ENCODE measurements around the gene MALRD1. TPM values are rescaled to one million over a fixed set of nuclear protein-coding genes. Genes with fewer than 3 reads are reported as not detected.

MALRD1 gene
- total RNA-seq, 1 donor from 2014 or later = 0.45 TPM

- Histone ChIP-seq H3K9me3 (ENCODE audit: insufficient read depth, low read depth, low read length) (no peaks in the 10 kb centered on the region), H3K9ac (ENCODE audit: low read length) (no peak overlapping the region), H3K36me3 (ENCODE audit: insufficient read depth, low read length) (no peaks in the 10 kb centered on the region), H2AFZ (ENCODE audit: low read depth, low read length) (no peak overlapping the region), H4K20me1 (ENCODE audit: insufficient read depth, low read length) (no peaks in the 10 kb centered on the region), H3K4me1 (ENCODE audit: insufficient read depth, low read length) (no peaks in the 10 kb centered on the region), H3K27me3 (ENCODE audit: insufficient read depth, low read length) (no peaks in the 10 kb centered on the region), H3K79me2 (ENCODE audit: insufficient read depth, low read length) (no peaks in the 10 kb centered on the region), H3K27ac (ENCODE audit: low read depth, low read length) (no peak overlapping the region), H3K4me3 (ENCODE audit: insufficient read depth, low read depth, low read length) (no peak overlapping the region), H3K4me2 (ENCODE audit: low read length) (no peak overlapping the region)
- H3K9me3 Mint-ChIP-seq (ENCODE audit: unreplicated experiment) = no peaks in the 10 kb centered on the region
- H3K36me3 Mint-ChIP-seq (ENCODE audit: low read depth, unreplicated experiment) = no peaks in the 10 kb centered on the region
- FAIRE-seq = no peak
- no peaks in the 10 kb centered on the region for H3K4me1 Mint-ChIP-seq (ENCODE audit: low read depth, unreplicated experiment)
- H3K4me3 Mint-ChIP-seq (ENCODE audit: unreplicated experiment) = no peak overlapping the region
- H3K27ac Mint-ChIP-seq (ENCODE audit: unreplicated experiment) = no peak overlapping the region
- no peak for DNase-seq (ENCODE audit: low read depth)
- H3K27me3 Mint-ChIP-seq (ENCODE audit: low read depth, unreplicated experiment) = no peaks in the 10 kb centered on the region
- TF ChIP-seq EZH2 (IDR thresholded peaks at IDR 0.05; ENCODE audit: insufficient read depth, low read length) (no peak), CTCF (IDR thresholded peaks at IDR 0.05; ENCODE audit: insufficient read depth, low read depth, low read length) (no peak)
Measured at GRCh38 chr10:19570120-19570519, 521.5 kb downstream of the MALRD1 start.

- H3K4me3 ChIP-seq (ENCODE audit: insufficient read depth, low read depth, low read length) = no peak overlapping the region
- no peak overlapping the region for H3K27ac Mint-ChIP-seq (ENCODE audit: unreplicated experiment)
Measured at GRCh38 chr10:19570991-19571390, 522.4 kb downstream of the MALRD1 start.

More at GRCh38 chr10:19570991-19571390, 522.4 kb downstream of the MALRD1 start:
- Histone ChIP-seq H2AFZ (ENCODE audit: low read depth, low read length) (no peak overlapping the region), H3K27me3 (ENCODE audit: insufficient read depth, low read length) (no peaks in the 10 kb centered on the region), H4K20me1 (ENCODE audit: insufficient read depth, low read length) (no peaks in the 10 kb centered on the region), H3K4me1 (ENCODE audit: insufficient read depth, low read length) (no peaks in the 10 kb centered on the region), H3K9me3 (ENCODE audit: insufficient read depth, low read depth, low read length) (no peaks in the 10 kb centered on the region), H3K79me2 (ENCODE audit: insufficient read depth, low read length) (no peaks in the 10 kb centered on the region), H3K9ac (ENCODE audit: low read length) (no peak overlapping the region), H3K36me3 (ENCODE audit: insufficient read depth, low read length) (no peaks in the 10 kb centered on the region), H3K4me2 (ENCODE audit: low read length) (no peak overlapping the region), H3K27ac (ENCODE audit: low read depth, low read length) (no peak overlapping the region)
- no peaks in the 10 kb centered on the region for H3K36me3 Mint-ChIP-seq (ENCODE audit: low read depth, unreplicated experiment)
- no peaks in the 10 kb centered on the region for H3K27me3 Mint-ChIP-seq (ENCODE audit: low read depth, unreplicated experiment)
- FAIRE-seq = no peak
- H3K9me3 Mint-ChIP-seq (ENCODE audit: unreplicated experiment) = no peaks in the 10 kb centered on the region
- no peak overlapping the region for H3K4me3 Mint-ChIP-seq (ENCODE audit: unreplicated experiment)
- no peak for DNase-seq (ENCODE audit: low read depth)
- TF ChIP-seq EZH2 (IDR thresholded peaks at IDR 0.05; ENCODE audit: insufficient read depth, low read length) = no peak
- no peak for TF ChIP-seq CTCF (IDR thresholded peaks at IDR 0.05; ENCODE audit: insufficient read depth, low read depth, low read length)
- no peaks in the 10 kb centered on the region for H3K4me1 Mint-ChIP-seq (ENCODE audit: low read depth, unreplicated experiment)
